ENCODE data around the gene NEO1. TPM values are rescaled to one million over a fixed set of nuclear protein-coding genes. Genes with fewer than 3 reads are reported as not detected.

NEO1 gene
- total RNA-seq, 1 donor from 2014 or later: 37.8 TPM

DNA sequence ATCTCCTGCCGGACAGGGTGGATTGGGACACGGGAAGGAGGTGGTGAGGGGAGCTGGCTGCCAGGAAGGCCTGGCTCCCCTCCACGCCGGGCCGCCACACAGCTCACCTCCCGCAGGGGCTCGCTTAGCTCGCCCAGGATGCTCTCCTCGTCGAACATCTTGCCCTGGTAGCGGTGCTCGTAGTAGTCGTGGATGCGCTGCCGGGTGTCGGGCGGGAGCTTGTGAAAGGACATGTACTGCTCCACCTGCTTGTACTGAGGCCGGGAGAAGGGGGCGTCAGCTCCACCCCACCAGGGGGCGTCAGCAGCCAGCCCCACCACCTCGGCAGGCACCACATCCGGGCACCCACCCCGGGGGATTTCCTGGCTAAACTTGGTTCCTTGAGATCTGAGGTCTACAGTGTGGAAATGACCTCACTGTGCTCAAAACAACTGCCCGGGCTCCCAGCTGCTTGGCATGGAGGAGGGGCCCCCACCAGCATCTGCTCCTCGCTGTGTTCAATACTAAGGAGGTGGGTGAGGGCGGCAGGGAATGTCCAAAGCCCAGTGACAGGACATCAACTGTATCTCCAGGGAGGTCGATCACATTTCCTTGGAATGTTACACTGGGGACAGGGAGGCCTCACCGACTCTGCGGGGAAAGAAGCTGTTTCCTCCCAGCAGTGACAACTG is 273.1 kb downstream of the NEO1 start:
- Histone ChIP-seq H3K4me1 (no peaks in the 10 kb centered on the region), H3K36me3 (no peaks in the 10 kb centered on the region), H3K9me3 (no peaks in the 10 kb centered on the region), H3K27me3 (ENCODE audit: low read depth) (peaks cover 20% of the 10 kb centered on the region), H3K4me3 (no peak overlapping the region), H3K27ac (no peak overlapping the region)
- TF ChIP-seq CTCF (IDR thresholded peaks at IDR 0.05): no peak
- intact Hi-C loops (cut with DNase I): no loop called here
- no peak for ATAC-seq
- no peak for DNase-seq

DNA sequence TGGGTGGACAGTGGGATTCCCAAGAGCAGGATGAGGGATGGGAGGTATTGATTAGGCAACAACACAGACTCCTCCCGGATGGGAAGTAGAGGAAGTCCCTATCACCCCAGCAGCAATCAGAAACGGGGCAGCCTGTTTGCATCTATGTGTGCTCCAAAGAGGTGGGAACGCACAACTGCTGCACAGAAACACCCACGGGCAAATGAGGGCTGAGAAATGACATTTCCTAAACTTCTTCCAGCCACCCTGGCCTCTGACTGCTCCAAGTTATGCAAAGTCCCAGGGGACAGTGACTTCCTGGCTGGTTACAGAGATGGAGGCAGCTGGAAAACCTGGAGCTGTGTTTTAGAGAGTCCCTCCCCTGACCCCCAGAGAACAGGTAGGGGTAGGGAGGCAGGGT is 273.9 kb downstream of the NEO1 start:
- intact Hi-C loops (cut with DNase I): no loop called here
- Histone ChIP-seq H3K36me3 (no peaks in the 10 kb centered on the region), H3K9me3 (no peaks in the 10 kb centered on the region), H3K27me3 (ENCODE audit: low read depth) (peaks cover 14% of the 10 kb centered on the region), H3K4me1 (no peaks in the 10 kb centered on the region), H3K27ac (no peak overlapping the region), H3K4me3 (no peak overlapping the region)
- DNase-seq (no peak), ATAC-seq (no peak)
- TF ChIP-seq CTCF (IDR thresholded peaks at IDR 0.05): no peak

DNA sequence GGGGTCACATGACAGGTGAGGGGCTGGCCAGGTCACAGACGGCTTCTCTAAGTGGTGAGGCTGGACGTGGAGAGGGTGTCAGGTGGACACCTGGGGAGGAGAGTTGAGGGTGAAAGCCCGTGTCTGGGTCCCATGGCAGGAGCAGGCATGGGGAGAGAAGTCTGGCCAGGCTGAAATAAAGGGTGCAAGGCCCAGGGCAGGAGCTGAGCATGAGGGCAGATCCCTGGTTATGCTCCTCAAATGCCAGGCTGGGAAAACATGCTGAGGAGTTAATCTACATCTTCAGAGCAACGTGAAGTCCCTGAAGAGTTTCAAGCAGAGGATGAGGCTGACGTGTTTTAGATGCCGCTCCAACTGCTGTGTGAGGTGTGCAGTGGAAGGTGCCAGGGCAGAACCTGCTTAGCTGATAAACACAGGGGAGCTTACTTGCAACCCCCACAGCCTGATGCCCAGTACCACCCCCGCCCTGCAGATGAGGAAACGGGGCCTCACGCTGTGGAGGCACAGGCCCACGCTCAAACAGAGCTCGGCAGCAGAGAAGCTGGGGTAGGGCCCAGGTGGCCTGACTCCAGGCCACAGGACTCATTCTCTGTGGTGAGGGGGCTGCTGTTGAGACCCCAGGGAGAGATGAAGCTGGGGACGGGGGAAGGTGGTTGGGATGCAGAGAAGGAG is 276.0 kb downstream of the NEO1 start:
- no peak overlapping the region for H3K4me3 ChIP-seq
- no peak for DNase-seq
- intact Hi-C loops (cut with DNase I): no loop called here
- H3K27ac ChIP-seq: no peak overlapping the region
- H3K36me3 ChIP-seq: no peaks in the 10 kb centered on the region
- TF ChIP-seq CTCF (IDR thresholded peaks at IDR 0.05): no peak
- no peaks in the 10 kb centered on the region for H3K4me1 ChIP-seq
- no peaks in the 10 kb centered on the region for H3K27me3 ChIP-seq (ENCODE audit: low read depth)
- ATAC-seq: no peak
- no peaks in the 10 kb centered on the region for H3K9me3 ChIP-seq

GRCh38 chr15:73328981-73329380 is 276.7 kb downstream of the NEO1 start:
- Histone ChIP-seq H3K4me3 (no peak overlapping the region), H3K9me3 (no peaks in the 10 kb centered on the region), H3K36me3 (no peaks in the 10 kb centered on the region), H3K4me1 (no peaks in the 10 kb centered on the region), H3K27ac (no peak overlapping the region), H3K27me3 (ENCODE audit: low read depth) (no peaks in the 10 kb centered on the region)
- intact Hi-C loops (cut with DNase I): no loop called here
- DNase-seq (no peak), ATAC-seq (no peak)
- TF ChIP-seq CTCF (IDR thresholded peaks at IDR 0.05): no peak

DNA sequence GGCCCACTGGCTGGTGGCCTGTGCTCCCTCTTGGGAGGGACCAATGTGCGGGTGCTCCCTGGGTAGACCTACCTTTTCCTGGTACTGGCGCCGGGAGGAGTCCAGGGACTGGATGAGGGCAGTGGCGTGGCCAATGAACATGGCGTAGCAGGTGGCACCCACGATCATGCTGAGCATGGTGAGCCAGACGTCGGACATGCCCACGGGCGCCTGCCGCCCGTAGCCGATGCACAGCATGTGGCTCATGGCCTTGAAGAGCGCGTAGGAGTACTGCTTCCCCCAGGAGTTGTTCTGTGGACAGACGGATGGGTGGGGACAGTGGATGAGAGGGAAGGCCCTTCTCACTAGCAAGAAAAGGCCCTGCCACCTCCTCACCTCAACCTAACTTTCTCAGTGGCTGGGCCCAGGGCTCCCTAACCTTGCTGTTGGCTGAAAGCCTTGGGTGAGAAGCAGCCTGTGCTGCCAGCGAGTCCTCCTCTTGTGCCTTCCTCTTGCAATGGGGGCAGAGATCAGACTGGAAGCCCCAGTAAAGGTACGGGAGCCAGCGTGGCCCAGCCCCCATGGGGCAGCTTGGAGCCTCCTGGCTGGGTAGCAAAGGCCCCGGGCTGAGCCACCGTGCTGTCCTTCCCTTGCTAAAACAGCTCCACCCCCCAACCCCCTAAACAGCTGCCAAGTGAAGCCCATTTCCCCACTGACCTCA is 277.4 kb downstream of the NEO1 start:
- no peak for TF ChIP-seq CTCF (IDR thresholded peaks at IDR 0.05)
- no peaks in the 10 kb centered on the region for H3K9me3 ChIP-seq
- H3K4me1 ChIP-seq: no peaks in the 10 kb centered on the region
- H3K36me3 ChIP-seq: no peaks in the 10 kb centered on the region
- no peak overlapping the region for H3K4me3 ChIP-seq
- no peaks in the 10 kb centered on the region for H3K27me3 ChIP-seq (ENCODE audit: low read depth)
- H3K27ac ChIP-seq: no peak overlapping the region
- ATAC-seq (no peak), DNase-seq (no peak)
- intact Hi-C loops (cut with DNase I): no loop called here

Measured in lower lobe of right lung (tissue), 2 donors.